ENCODE results near the gene PTPRK.

The PTPRK gene

DNA sequence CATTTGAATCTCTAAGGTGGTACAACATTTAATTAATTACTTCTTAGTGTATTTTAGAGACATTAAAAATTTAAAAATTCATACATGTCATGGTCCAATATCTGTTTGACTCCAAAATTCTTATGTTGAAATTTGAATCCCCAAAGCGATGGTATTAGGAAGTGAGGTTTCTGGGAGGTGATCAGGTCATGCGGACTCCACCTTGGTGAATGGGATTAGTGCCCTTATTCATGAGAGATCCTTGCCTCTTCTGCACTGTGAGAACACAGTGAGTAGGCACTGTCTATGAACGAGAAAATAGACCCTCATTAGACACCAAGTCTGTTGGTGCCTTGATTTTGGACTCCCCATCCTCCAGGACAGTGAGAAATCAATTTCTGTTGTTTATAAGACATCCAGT, 254.7 kb downstream of the PTPRK start:
- intact Hi-C loops (cut with DNase I; ENCODE audit: low total_unique reads): no loop called here

GRCh38 chr6:128259730-128260685, 260.4 kb downstream of the PTPRK start:
- Histone ChIP-seq H3K4me1 (peaks cover 0 to 13% (median 0%) of the 10 kb centered on the region in 4 donors), H3K27ac (no peak overlapping the region), H3K4me3 (no peak overlapping the region), H3K9me3 (no peaks in the 10 kb centered on the region), H3K27me3 (no peaks in the 10 kb centered on the region), H3K36me3 (no peaks in the 10 kb centered on the region)
- intact Hi-C loops (cut with DNase I; ENCODE audit: low total_unique reads): no loop called here
- no peak for TF ChIP-seq CTCF (IDR thresholded peaks at IDR 0.05)
- DNase-seq: no peak

More for the DNA sequence above, 254.7 kb downstream of the PTPRK start:
- no peaks in the 10 kb centered on the region for H3K27me3 ChIP-seq
- H3K9me3 ChIP-seq: no peaks in the 10 kb centered on the region
- DNase-seq: no peak
- H3K36me3 ChIP-seq: no peaks in the 10 kb centered on the region
- peaks cover 0 to 13% (median 0%) of the 10 kb centered on the region in 4 donors for H3K4me1 ChIP-seq
- TF ChIP-seq CTCF (IDR thresholded peaks at IDR 0.05): no peak
- no peak overlapping the region for H3K4me3 ChIP-seq
- H3K27ac ChIP-seq: no peak overlapping the region

DNA sequence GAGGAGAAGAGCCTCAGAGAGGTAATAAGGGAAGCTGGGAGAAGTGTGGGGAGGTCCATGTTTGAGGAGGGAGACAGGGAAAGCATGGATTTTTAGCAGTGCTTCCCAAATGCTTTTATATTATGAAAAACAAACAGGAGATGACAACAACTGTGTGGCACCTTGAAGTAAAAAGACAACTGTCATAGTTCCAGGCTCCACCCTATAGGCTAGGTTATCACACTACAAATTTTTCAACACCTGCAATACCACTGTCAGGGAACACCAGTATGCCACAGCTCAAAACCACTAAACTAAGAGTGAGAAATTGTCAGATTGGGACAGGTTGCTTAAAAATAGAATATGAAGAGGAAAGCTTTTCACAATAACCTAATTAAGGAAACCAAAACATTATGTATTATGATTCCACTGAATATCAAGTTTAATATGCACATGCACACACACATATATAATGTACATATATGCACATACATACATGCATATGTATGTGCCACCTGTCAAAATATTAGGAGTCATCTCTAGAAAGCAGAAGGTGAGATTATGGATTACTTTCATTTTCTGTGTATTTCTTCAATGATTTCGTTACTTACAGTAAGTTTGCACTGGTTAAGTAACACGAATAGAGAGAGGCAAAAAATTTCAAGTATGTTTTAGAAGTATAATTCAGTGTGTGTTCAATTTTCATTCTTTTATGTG, 261.2 kb downstream of the PTPRK start:
- intact Hi-C loops (cut with DNase I; ENCODE audit: low total_unique reads): no loop called here
- TF ChIP-seq CTCF (IDR thresholded peaks at IDR 0.05): no peak
- no peak overlapping the region for H3K27ac ChIP-seq
- no peaks in the 10 kb centered on the region for H3K36me3 ChIP-seq
- H3K4me3 ChIP-seq: no peak overlapping the region
- H3K4me1 ChIP-seq: peaks cover 0 to 13% (median 0%) of the 10 kb centered on the region in 4 donors
- H3K9me3 ChIP-seq: no peaks in the 10 kb centered on the region
- DNase-seq: no peak
- no peaks in the 10 kb centered on the region for H3K27me3 ChIP-seq

DNA sequence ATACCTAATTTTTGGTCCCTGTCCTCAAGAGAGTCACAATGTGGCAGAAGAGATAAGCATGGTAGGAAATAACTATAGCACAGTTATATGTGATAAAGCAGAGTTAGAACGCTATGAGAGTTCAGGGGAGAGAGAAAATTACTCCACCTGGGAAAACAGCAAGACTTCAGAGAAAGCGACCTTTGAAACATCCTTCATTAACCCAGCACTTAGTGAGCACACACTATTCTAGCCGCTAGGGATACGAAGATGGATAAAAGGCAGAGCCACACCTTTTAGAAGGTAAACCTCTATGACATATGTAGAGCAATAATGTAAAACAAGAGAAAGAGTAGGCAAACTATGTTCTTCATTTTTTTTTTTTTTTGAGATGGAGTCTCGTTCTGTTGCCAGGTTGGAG, 264.3 kb downstream of the PTPRK start:
- Histone ChIP-seq H3K4me3 (no peak overlapping the region), H3K36me3 (no peaks in the 10 kb centered on the region), H3K27me3 (no peaks in the 10 kb centered on the region), H3K4me1 (peaks cover 0 to 32% (median 0%) of the 10 kb centered on the region in 4 donors), H3K27ac (no peak overlapping the region), H3K9me3 (no peaks in the 10 kb centered on the region)
- TF ChIP-seq CTCF (IDR thresholded peaks at IDR 0.05): no peak
- intact Hi-C loops (cut with DNase I; ENCODE audit: low total_unique reads): no loop called here
- no peak for DNase-seq

DNA sequence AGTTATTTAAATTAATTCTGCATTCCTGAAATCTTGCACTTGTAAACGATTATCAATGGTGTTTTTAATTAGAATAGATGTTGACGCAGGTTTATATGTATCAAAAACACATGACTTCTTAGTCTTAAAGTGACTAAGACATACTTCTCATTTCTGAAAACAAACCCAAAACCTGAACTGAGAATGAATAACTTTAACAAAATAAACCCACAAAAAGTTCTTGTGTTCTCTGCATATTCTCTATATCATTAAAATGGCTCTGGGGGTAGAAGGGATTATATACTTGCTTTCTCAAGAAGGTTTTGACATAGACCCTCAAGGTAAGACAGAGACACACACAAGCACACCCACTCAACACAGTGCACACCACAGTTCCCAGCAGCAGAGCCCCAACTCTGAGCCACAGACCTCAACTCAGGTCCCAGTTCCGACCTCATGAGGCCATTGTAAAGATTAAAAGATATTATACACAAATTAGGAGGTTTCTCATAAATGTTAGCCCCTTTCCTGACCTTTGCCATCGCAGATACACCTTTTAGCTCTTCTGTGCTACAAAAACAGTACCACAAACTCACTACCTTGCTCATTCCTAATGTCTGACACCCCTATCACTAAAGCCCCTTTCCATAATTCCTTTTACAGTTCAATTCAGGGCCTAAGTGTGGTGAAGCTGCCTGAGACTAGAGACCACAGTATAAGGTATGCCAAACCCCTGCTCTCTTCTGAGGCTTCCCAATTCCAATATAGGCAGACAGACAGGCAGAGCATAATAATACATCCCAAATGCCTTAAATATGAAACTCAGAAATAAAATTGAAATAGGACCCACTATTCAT, 267.8 kb downstream of the PTPRK start:
- Histone ChIP-seq H3K27me3 (no peaks in the 10 kb centered on the region), H3K36me3 (no peaks in the 10 kb centered on the region), H3K4me1 (peaks cover 0 to 19% (median 0%) of the 10 kb centered on the region in 4 donors), H3K9me3 (no peaks in the 10 kb centered on the region), H3K27ac (no peak overlapping the region), H3K4me3 (no peak overlapping the region)
- intact Hi-C loops (cut with DNase I; ENCODE audit: low total_unique reads): no loop called here
- DNase-seq: no peak
- no peak for TF ChIP-seq CTCF (IDR thresholded peaks at IDR 0.05)

All from tibial artery (tissue), 4 donors.